ENCODE data around the gene CARD10.
A peak's percentile ranks its signal among the peaks of the same experiment; 100 is the strongest.

Gene CARD10

GRCh38 chr22:37501610-37502341 is 17.4 kb downstream of the CARD10 start:
- DNase-seq = no peak

GRCh38 chr22:37500745-37501609 is 18.2 kb downstream of the CARD10 start:
- DNase-seq = no peak

GRCh38 chr22:37499789-37500540 is 19.2 kb downstream of the CARD10 start:
- no peak for DNase-seq

- DNase-seq = no peak
These were observed 20.0 kb downstream of the CARD10 start for GRCh38 chr22:37499027-37499707.

GRCh38 chr22:37498289-37498909 is 20.8 kb downstream of the CARD10 start:
- DNase-seq = peak; percentile 83

- peak; percentile 82 for DNase-seq
These were observed 22.1 kb downstream of the CARD10 start for GRCh38 chr22:37497062-37497599.

- DNase-seq = no peak
These were observed 22.6 kb downstream of the CARD10 start for GRCh38 chr22:37496651-37497050.

GRCh38 chr22:37493979-37494378 is 25.2 kb downstream of the CARD10 start:
- no peak for DNase-seq

- peak; percentile 74 for DNase-seq
These were observed 26.5 kb downstream of the CARD10 start for GRCh38 chr22:37492428-37493344.

GRCh38 chr22:37491559-37492427 is 27.4 kb downstream of the CARD10 start:
- DNase-seq = no peak

GRCh38 chr22:37491106-37491505 is 28.1 kb downstream of the CARD10 start:
- no peak for DNase-seq

GRCh38 chr22:37489983-37490382 is 29.2 kb downstream of the CARD10 start:
- DNase-seq = no peak

GRCh38 chr22:37488337-37489135 is 30.7 kb downstream of the CARD10 start:
- no peak for DNase-seq

- no peak for DNase-seq
These were observed 31.6 kb downstream of the CARD10 start for GRCh38 chr22:37487571-37487970.

GRCh38 chr22:37487129-37487528 is 32.1 kb downstream of the CARD10 start:
- no peak for DNase-seq

GRCh38 chr22:37486224-37486845 is 32.9 kb downstream of the CARD10 start, which contains the start of gene MFNG:
Gene MFNG, minus strand, starts transcription at chr22:37486384. Its CDS starts 207 bp downstream, at chr22:37486177.
- no peak for DNase-seq

GRCh38 chr22:37485395-37486223 is 33.6 kb downstream of the CARD10 start:
- DNase-seq = no peak

Data from 8988T (cell line).